Left lung (tissue), 10 donors: ENCODE results near the gene LRRN4. TPM values are rescaled to one million over a fixed set of nuclear protein-coding genes. Genes with fewer than 3 reads are reported as not detected.
A peak's percentile ranks its signal among the peaks of the same experiment; 100 is the strongest.

Experiments used
- ATAC-seq: fragments of 200-7000 bp; cut with Tn5 transposase; one replicate; pipeline ENCODE4 v1.9.1; 2020; ENCODE audit warnings: moderate library complexity
- DNase-seq, 4 donors: peaks; one replicate each; pipeline ENCODE4 v3.0.0-alpha.2; 2013 to 2020
- H3K27ac ChIP-seq, 2 donors: fragments of 200-600 bp; sonication (generic) in 1 of 2; one replicate each; pipeline versions ENCODE4 v1.5.0 to v1.8.0; 2020 to 2021
- H3K27me3 ChIP-seq, 2 donors: fragments of 200-600 bp; sonication (generic) in 1 of 2; one replicate each; pipeline versions ENCODE4 v1.5.0 to v1.8.0; 2020 to 2021
- H3K36me3 ChIP-seq, 2 donors: fragments of 200-600 bp; sonication (generic) in 1 of 2; one replicate each; pipeline versions ENCODE4 v1.5.0 to v1.8.0; 2020 to 2021
- H3K4me1 ChIP-seq, 2 donors: fragments of 200-600 bp; one replicate each; pipeline ENCODE4 v1.8.0; 2021
- H3K4me3 ChIP-seq, 2 donors: fragments of 200-600 bp; sonication (generic) in 1 of 2; one replicate each; pipeline versions ENCODE4 v1.5.0 to v1.8.0; 2020 to 2021; ENCODE audit warnings: mild to moderate bottlenecking in 1 of 2
- H3K9me3 ChIP-seq, 2 donors: fragments of 200-600 bp; sonication (generic) in 1 of 2; one replicate each; pipeline versions ENCODE4 v1.5.0 to v1.8.0; 2020 to 2021
- intact Hi-C, 2 donors: fragments of 100-400 bp; cut with DNase I; formaldehyde crosslinking; loops; one replicate each; pipeline versions ENCODE4 v1.11.2 to v1.14.2; 2022
- polyA plus RNA-seq, 6 donors: library from polyadenylated mRNA; unstranded; fragments of 120-200 nt; gene quantifications; one replicate each; pipeline ENCODE4 v1.2.1, GENCODE V29; 2013; ENCODE audit not compliant: insufficient read length in 6 of 6
- total RNA-seq, 2 donors: library from RNA; stranded (reverse); fragmentation: NEBNext Ultra II Directional; extraction: Animal tissue kit (Norgen Biotek cat#: 25700); gene quantifications; one replicate each; pipeline ENCODE4 v1.2.1, GENCODE V29; 2021
- TF ChIP-seq, protein P1 (sequence below), 2 donors: fragments of 200-600 bp; sonication (generic) in 1 of 2; IDR thresholded peaks; one replicate each; pipeline versions ENCODE4 v1.5.0 to v1.8.0; 2021; ENCODE audit warnings: antibody characterized with exemption in 2 of 2
- donor health status: DM: no; HTN: yes; CAD: no.
- donor health status: DM: no; HTN: no; CAD: no.

Gene LRRN4
- total and polyA plus RNA-seq, 8 donors = 0.31 to 44.3 (median 1.1) TPM

GRCh38 chr20:6074145-6074561 lies 20.3 kb upstream of the LRRN4 start:
- no peak for DNase-seq
- TF ChIP-seq, protein P1, sequence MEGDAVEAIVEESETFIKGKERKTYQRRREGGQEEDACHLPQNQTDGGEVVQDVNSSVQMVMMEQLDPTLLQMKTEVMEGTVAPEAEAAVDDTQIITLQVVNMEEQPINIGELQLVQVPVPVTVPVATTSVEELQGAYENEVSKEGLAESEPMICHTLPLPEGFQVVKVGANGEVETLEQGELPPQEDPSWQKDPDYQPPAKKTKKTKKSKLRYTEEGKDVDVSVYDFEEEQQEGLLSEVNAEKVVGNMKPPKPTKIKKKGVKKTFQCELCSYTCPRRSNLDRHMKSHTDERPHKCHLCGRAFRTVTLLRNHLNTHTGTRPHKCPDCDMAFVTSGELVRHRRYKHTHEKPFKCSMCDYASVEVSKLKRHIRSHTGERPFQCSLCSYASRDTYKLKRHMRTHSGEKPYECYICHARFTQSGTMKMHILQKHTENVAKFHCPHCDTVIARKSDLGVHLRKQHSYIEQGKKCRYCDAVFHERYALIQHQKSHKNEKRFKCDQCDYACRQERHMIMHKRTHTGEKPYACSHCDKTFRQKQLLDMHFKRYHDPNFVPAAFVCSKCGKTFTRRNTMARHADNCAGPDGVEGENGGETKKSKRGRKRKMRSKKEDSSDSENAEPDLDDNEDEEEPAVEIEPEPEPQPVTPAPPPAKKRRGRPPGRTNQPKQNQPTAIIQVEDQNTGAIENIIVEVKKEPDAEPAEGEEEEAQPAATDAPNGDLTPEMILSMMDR (IDR thresholded peaks at IDR 0.05) = peak in 1 of 2 donors; percentile 21
- no peaks in the 10 kb centered on the region for H3K4me1 ChIP-seq
- H3K27ac ChIP-seq = no peak overlapping the region
- no peaks in the 10 kb centered on the region for H3K27me3 ChIP-seq
- no peaks in the 10 kb centered on the region for H3K36me3 ChIP-seq
- ATAC-seq = peak; percentile 89
- H3K4me3 ChIP-seq = no peak overlapping the region
- no peaks in the 10 kb centered on the region for H3K9me3 ChIP-seq
- intact Hi-C loops = loop anchor here in 1 of 2 donors (10.0 kb wide), 1 partner anchor 119 kb away; the partner anchor contains the start of genes MCM8 and TRMT6

- Histone ChIP-seq H3K9me3 (no peaks in the 10 kb centered on the region), H3K36me3 (no peaks in the 10 kb centered on the region), H3K27ac (no peak overlapping the region), H3K27me3 (no peaks in the 10 kb centered on the region), H3K4me1 (no peaks in the 10 kb centered on the region), H3K4me3 (no peak overlapping the region)
- DNase-seq = peak in 1 of 4 donors; percentile 58
- ATAC-seq = peak; percentile 54
- intact Hi-C loops = loop anchor here in 1 of 2 donors (10.0 kb wide), 1 partner anchor 116 kb away; the partner anchor contains the start of genes MCM8 and TRMT6
- TF ChIP-seq, protein P1 (IDR thresholded peaks at IDR 0.05) = no peak
Measured at GRCh38 chr20:6070829-6071695, 17.2 kb upstream of the LRRN4 start.

DNA sequence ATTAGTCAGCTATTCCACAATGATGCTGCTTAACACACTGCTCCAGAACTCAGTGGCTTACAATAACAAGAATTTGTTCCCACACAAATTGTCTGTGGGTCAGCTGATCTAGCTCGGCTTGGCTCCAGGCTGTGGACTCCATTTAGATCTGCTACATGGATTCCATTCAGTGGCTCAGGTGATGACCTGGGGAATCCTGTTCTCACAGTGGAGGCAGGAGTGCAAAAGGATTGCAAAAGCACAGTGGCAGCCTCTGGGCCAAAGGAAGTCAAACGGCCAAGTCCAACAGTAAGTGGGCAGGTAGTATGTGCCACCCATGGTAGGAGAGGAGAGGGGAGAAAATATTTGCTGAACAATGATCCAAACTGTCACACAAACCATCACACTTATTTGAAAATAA lies 15.8 kb upstream of the LRRN4 start:
- Histone ChIP-seq H3K9me3 (no peaks in the 10 kb centered on the region), H3K36me3 (no peaks in the 10 kb centered on the region), H3K4me1 (no peaks in the 10 kb centered on the region), H3K27ac (no peak overlapping the region), H3K27me3 (no peaks in the 10 kb centered on the region), H3K4me3 (no peak overlapping the region)
- ATAC-seq = no peak
- TF ChIP-seq, protein P1 (IDR thresholded peaks at IDR 0.05) = no peak
- no peak for DNase-seq
- intact Hi-C loops = loop anchor here in 1 of 2 donors (10.0 kb wide), 1 partner anchor 115 kb away; the partner anchor contains the start of genes MCM8 and TRMT6

GRCh38 chr20:6067763-6068318 lies 14.0 kb upstream of the LRRN4 start:
- TF ChIP-seq, protein P1 (IDR thresholded peaks at IDR 0.05) = no peak
- Histone ChIP-seq H3K27ac (no peak overlapping the region), H3K4me1 (no peaks in the 10 kb centered on the region), H3K36me3 (no peaks in the 10 kb centered on the region), H3K27me3 (no peaks in the 10 kb centered on the region), H3K9me3 (no peaks in the 10 kb centered on the region), H3K4me3 (no peak overlapping the region)
- intact Hi-C loops = no loop called here
- DNase-seq = no peak
- no peak for ATAC-seq

DNA sequence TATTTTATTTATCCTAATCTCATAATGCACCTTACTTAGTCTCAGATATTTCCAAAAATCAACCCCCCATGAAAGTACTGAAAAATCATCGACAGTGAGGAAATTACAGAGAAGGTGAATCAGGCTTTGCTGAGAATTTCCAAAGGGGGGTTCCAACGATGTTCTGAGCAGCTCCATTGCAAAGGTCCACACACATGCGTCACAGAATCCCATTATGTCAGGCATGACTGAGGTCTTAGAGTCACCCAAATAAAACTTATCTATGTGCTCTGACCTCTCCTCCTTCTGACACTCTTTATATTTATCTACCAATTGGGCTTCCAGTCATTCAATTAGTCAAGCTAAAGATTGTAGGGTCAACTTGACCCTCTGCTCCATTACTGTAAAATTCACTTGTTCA lies 12.7 kb upstream of the LRRN4 start:
- TF ChIP-seq, protein P1 (IDR thresholded peaks at IDR 0.05) = no peak
- Histone ChIP-seq H3K4me1 (no peaks in the 10 kb centered on the region), H3K36me3 (no peaks in the 10 kb centered on the region), H3K4me3 (no peak overlapping the region), H3K9me3 (no peaks in the 10 kb centered on the region), H3K27me3 (no peaks in the 10 kb centered on the region), H3K27ac (no peak overlapping the region)
- ATAC-seq = no peak
- DNase-seq = no peak
- intact Hi-C loops = no loop called here
